ENCODE results near the gene FRMPD4.
"Not testable (repeated sequence)": the region's sequence is repeated elsewhere in the genome, so short reads cannot be mapped to it uniquely, and the experiment has no call there.

GRCh38 chrX:12164180-12164579, 25.9 kb downstream of the FRMPD4 start:
- TF ChIP-seq CTCF (conservative IDR thresholded peaks at IDR 0.05; ENCODE audit: low read length); EZH2phosphoT487 (IDR thresholded peaks at IDR 0.05; ENCODE audit: borderline replicate concordance): not testable (repeated sequence)
